GM18870 (cell line): ENCODE measurements around the gene CMTM3.
"Not testable (repeated sequence)": the region's sequence is repeated elsewhere in the genome, so short reads cannot be mapped to it uniquely, and the experiment has no call there.

Experiments used
- ATAC-seq: cut with Tn5 transposase; IDR thresholded peaks from one replicate; pipeline ENCODE4 v1.9.1; 2021; ENCODE audit warnings: moderate library complexity; ENCODE audit not compliant: unreplicated experiment

CMTM3 gene

DNA sequence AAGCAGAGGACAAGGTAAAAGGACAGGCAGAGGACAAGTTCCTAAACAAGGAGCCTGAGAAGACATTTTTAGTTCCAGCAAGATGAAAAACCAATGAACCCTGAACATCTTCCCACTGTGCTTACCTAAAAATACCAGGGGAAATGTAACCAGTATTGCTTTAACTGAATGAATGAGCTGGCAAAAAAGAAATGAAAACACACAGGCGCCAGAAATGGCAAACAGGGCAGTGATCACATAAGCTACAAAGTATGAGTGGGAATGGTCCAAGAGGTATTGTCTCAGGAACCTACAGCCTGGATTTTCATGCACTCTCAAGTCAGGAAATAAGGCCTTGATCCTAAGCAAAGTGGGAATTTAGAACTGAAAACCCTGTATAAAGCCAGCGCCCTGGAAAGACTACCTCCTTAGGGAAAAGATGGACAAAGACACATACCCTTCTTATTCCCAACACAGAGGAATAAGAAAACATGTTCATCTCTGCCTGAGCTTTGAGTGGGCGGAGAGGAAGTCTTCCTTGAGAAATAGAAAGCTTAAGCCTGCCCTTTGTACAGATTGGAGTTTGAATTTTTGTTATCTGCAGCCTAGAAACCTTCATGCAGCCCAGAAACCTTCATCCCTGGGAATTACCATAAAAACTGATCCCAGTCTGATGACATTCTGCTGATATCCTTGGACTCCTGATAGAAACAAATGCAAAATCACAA is 23.1 kb upstream of the CMTM3 start:
- ATAC-seq = no peak

DNA sequence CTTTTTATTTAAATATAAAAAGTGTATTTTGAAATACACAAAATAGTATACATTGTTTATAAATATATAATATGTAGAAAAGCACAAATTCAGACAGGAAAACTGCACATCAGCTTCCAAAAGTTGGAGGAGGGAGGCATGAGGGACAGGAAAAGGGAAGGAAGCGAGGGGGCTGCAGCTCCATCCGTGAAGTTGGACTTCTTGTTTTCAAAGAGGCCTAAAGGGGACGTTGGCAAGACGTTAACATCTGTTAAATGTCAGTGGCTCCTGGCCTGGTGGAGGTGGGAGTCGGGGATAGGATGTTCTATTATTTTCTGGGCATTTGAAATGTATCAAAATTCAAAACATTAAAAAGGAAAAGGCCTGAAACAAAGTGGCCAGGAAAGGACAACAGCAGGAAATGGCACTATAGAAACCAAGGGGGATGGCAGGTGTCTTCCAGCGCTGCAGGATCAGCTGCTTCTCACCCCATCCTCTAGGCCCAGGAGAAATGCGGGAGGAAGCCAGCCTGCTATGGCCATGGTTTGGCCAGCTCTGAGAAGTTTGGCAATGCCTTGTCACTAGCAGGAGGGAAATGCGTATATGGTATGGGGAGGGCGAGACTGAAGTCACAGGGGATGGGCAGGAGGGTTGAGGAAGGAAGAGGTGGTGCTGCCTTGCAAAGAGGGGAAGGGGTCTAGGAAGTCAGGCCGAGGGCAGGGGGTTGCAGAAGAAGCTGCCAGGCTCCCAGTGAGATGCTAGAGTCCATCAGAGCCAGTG is 18.8 kb upstream of the CMTM3 start:
- ATAC-seq = no peak

DNA sequence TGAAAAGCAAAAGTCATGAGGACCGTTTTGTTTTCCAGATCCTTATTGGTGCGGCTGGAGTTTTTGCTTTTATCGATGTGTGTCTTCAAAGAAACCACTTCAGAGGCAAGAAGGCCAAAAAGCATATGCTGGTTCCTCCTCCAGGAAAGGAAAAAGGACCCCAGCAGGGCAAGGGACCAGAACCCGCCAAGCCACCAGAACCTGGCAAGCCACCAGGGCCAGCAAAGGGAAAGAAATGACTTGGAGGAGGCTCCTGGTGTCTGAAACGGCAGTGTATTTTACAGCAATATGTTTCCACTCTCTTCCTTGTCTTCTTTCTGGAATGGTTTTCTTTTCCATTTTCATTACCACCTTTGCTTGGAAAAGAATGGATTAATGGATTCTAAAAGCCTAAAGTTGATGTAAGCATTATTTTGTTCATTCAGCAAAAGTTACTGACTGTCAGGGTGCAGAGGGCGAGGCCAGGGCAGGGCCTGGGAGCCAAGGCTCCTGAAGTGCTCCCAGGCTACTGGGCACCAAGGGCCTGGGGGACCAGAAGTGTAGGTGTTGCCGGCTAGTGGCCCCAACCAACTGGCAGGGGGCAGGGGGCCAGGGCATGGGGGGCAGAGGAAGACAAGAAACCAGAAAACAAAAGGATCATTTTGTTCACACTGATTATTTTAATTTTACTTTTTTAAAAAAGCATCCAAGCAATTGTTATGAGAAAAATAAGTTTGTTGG is 16.5 kb upstream of the CMTM3 start:
- ATAC-seq = no peak

DNA sequence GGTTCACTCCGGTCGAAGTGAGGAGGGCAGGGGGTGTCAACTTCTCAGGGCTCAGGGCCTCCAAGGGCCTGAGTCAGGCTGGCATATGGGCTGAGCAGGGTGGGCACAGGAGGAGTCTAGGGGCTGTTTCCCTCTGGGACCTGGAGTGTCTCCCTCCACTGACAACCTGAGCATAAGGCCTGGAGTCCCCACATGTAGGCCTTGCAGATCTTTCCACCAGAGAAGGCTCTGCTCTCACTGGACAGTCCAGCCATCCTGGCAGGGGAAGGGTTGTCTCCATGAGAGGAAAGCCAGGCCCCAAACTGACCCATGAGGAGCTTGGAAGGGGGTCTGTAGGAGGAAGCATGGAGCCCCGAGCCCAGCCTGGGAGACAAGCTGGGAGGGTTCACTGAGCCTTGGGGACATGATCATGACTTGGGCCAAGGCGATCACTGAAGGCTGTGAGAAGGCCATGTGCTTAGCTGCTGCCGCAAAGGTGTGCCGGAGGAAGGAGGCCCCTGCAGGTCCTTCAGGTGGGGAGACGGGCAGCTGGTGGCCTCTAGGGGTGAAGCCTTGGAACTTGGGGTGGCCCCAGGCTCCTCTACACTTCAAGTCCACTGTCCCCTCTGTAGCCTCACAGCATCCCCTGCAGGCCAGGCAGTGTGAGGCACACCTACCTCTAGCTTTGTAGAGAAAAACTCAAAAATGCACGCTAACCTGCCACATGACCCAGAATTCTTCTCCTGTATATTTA is 15.4 kb upstream of the CMTM3 start:
- no peak for ATAC-seq

DNA sequence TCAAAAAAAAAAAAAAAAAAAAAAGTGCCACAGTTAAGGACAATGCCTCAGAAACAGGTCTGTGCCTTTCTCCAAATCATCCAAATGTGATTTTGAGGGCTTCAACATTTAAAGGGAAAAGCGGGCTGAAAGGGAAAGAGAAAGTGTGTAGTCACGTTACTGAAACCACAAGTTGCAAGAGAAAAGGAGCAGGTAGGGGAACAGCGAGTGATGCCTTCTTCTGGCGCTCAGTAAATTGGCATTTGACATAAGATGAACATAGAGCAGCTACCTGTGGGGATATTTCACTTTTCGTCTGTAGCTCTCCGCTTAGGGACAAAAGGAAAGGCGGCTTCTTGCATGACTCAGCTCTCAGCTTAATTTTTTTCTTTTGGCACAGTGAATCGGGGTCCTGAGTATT is 14.2 kb upstream of the CMTM3 start:
- ATAC-seq = peak; percentile 45

DNA sequence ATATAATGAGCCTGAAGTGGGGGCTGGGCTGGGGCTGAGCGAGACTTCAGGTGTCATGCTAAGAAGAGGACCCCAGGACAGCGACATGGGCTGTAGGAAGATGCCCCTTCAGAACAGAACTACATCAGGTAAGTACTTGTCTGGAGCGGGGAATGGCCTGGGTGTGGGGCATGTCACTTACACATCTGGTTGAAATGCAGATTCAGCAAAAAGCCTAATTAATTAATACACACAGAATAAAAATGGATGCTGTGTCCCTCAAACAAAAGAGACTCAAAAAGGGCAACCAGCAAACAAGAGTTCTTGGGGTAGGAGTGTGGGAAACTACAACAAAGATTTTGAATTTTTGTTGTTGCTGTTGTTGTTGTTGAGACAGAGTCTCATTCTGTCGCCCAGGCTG is 13.5 kb upstream of the CMTM3 start:
- no peak for ATAC-seq

DNA sequence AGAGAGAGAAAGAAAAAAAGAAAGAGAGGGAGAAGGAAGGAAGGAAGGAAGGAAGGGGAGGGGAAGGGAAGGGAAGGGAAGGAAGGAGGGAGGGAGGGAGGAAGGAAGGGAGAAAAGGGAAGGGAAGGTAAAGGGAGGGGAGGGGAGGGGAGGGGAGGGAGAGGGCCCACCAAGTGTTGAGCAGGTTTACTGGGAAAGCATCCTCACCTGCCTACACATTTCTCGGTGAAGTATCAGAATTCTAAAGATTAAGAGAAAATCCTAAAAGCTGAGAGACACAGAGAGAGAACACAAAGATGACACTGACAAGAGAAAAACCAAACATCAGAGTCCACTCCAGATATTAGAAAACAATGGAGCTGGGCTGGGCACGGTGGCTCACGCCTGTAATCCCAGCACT is 12.3 kb upstream of the CMTM3 start:
- ATAC-seq = no peak

DNA sequence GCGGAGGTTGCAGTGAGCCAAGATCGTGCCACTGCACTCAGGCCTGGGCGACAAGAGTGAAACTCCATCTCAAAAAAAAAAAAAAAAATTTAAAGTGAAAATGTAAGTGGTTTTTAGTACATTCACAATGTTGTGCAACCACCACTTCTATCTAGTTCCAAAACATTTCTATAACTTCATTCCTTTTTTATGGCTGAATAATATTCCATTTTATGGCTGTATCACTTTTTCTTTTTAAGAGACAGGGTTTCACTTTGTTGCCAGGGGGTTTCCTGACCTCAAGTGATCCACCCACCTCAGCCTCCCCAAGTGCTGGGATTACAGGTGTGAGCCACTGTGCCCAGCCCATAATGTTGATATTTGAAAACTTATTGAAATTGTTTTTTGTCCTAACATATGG is 11.7 kb upstream of the CMTM3 start:
- no peak for ATAC-seq

DNA sequence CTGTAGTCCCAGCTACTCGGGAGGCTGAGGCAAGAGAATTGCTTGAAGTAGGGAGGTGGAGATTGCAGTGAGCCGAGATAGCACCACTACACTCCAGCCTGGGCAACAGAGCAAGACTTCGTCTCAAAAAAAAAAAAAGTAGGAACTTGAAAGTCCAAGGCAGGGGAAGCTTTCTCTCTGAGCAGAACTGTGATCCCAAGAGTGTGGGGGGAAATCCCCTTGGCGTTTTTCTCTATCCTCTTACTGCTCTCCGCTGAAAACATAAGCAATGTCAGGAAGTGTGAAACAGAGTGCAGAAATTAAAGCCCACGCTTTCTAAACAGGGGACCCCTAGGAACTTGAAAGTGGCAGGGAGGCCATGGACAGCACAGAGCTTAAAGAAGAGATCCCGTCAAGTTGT is 9.8 kb upstream of the CMTM3 start:
- ATAC-seq = no peak

DNA sequence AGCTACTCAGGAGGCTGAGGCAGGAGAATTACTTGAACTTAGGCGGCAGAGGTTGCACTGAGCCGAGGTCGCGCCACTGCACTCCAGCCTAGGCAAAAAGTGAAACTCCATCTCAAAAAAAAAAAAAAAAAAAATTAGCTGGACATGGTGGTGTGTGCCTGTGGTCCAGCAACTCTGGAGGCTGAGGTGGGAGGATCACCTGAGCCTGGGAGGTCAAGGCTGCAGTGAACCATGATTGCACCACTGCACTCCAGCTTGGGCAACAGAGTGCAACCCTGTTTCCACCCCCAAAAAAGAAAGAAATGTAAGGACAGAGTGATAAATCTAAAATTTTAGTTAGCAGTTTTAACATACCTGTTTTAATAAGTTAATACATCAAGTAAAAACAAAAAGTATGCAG is 7.9 kb upstream of the CMTM3 start:
- ATAC-seq = not testable (repeated sequence)

DNA sequence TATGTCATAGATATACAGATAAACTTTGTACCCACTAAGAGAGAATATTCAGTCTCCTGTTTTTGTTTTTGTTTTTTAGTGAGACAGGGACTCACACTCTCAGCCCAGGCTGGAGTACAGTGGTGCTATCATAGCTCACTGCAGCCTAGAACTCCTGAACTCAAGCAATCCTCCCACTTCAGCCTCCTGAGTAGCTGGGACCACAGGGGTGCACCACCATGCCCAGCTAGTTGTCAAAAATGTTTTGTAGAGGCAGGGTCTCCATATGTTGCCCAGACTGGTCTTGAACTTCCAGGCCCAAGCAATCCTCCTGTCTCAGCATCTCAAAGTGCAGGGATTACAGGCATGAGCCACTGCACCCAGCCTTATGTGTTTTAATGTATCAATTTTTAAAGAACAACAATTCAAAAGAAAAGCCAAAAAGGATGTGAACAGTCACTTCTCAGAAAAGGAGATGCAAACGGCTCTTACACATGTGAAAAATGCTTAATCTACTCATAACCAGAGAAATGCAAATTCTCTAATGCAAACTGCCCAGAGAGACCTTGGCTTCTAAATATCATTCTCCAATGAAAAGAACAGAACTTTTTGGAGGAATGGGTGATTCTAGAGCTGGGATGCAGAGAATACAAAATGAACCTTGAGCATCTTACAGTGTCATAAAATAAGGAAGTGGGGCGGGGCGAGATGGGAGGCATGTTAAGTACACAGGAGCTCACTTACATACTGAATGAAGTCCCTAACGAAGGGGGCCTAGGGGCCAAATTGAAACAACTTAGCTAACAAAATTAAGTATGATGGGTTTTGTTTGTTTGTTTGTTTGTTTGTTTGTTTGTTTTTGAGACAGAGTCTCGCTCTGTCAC is 7.3 kb upstream of the CMTM3 start:
- ATAC-seq = no peak

DNA sequence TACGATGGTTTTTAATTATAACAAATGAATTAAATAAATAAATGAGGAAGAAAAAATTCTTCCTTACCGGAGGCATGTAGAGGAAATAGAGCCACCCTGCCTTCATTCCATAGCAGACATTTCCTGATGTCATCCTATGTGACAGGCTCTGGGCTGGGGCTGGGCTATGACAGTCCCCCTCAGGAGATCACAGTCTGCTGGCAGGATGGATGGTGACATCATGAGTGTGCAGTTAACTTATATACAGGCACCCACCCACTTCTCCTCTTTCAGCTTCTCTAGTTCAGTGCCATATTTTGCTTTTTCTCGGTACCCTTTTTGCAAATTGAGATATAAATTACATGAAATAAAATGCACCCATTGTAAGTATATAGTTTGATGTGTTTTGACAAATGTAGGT is 6.4 kb upstream of the CMTM3 start:
- ATAC-seq = no peak

DNA sequence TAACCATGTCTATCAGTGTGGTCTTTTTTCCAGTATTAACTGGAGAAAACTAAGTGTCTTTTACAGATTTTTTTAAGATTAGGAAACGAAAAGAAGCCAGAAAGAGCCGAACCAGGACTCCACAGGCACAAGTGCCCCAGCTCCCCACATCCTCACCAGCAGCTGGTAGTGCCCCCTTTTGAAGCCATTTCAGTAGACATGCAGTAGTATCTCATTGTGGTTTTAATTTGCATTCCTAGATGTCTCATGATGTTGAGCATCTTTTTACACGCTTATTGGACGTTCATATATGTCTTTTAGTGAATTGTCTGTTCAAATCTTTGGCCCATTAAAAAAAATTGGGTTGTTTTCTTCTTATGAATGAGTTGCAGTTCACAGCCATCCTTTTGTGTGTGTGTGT is 4.8 kb upstream of the CMTM3 start:
- ATAC-seq = no peak

DNA sequence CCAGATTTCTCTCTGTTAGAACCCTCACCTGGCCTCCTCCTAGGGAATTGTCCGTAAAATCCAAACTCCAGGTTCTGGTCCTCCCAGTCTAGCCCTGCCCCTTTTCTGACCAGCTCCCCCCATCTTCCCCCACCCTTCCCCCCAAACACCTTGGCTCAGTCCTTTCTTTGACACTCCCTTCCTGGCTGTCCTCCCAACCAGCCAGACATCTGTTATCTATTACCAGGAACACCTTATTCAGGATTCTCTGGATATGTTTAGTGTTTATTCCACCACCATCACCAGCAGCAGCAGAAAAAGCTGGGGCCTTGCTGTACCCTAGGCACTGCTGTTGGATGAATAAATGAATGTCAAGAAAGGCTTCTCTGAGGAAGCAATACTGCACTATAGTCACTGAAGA is 4.0 kb upstream of the CMTM3 start:
- ATAC-seq = no peak

DNA sequence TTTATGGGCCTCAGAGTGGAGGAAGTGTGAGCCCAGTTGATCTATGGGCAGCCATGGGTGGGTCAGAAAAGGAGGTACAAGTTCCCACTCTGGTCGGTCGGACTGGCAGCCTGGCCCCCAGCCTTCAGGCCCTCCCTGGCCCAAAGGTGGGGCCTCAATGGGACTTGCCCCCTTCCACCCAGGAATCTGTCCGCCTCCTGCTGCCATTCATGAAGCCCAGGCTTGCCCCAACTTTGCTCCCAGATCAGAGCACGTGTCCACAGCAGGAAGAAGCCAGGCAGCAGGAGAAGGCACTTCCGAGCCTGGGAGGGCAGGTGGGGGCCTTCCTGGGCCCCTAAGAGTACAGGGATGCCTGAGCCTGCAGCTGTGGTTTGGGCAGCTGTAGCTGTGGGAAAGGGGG is 3.0 kb upstream of the CMTM3 start:
- no peak for ATAC-seq

DNA sequence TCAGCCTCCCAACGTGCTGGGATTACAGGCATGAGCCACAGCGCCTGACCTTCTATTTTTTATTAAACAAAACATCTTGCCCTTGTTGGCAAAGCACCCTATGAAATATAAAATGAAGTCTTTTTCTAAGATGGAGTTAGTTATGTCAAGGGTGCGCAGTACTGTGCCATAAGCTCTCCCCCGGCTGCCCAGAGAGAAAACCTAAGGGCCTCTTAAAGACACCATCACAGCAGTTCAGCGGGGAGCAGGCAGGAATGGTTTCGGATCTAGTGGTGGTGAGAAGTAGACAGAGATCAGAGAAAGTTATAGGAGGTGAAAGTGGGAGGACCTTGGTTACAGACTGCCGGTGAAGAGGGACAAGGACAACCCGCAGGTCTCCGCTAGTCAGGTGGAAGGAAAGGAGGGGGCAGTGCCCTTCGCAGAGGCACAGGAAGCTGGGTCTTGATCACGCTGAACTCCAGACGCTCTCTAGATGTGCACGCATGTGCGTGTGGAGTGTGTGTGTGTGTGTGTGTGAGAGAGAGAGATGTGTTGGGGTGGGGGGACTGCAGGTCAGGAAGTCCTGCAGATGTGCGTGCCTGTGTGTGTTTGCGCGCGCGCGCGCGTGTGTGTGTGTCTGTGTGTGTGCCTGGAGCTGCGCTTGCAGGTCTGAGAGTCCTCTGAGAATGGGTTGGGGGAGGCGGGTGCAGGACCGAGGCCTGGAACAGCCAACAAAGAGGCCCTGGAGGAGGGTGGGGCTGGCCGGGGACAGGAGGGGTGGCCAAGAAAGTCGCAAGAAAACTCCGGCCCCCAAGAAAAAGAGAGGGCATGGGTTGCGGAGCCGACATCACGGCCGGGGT is 748 bp upstream of the CMTM3 start:
- ATAC-seq = no peak

DNA sequence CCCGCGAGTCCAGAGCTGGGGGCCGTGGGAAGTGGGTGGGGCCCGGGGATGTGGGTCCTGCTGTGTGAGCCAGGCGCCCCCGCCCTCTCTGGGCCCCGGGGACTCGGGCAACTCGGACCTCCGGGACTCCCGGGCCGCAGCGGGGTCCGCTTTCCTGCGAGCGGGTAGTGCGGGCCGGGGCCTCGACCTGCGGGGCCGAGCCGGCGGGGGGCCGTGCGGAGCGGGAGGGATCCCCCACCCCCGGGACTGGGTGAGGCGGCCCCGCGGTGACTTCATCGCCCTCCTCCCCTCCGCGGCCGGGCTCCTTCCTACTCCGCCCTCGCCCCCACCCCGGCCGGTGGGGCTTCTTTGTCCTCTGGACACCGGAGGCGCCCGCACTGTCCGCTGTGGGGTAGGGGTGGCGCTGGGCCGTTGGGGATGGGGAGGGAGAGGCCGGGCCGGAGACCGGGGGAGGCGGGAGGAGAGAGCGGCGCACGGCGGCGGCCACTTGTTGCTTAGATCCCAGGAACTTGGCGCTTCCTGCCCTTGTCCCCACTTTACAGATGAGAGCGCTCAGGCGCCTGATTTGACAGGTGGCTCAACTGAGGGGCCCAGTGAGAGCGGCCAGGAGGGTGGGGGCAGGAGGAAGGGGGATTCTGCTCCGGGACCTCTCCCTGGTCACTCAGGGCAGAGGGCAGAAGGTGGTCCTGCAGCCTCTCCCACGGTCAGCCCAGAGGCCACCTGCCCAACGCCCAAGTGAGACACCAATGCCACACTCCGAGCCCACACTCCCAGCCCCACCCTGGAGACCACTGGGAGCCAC is 874 bp downstream of the CMTM3 start:
- ATAC-seq = no peak

DNA sequence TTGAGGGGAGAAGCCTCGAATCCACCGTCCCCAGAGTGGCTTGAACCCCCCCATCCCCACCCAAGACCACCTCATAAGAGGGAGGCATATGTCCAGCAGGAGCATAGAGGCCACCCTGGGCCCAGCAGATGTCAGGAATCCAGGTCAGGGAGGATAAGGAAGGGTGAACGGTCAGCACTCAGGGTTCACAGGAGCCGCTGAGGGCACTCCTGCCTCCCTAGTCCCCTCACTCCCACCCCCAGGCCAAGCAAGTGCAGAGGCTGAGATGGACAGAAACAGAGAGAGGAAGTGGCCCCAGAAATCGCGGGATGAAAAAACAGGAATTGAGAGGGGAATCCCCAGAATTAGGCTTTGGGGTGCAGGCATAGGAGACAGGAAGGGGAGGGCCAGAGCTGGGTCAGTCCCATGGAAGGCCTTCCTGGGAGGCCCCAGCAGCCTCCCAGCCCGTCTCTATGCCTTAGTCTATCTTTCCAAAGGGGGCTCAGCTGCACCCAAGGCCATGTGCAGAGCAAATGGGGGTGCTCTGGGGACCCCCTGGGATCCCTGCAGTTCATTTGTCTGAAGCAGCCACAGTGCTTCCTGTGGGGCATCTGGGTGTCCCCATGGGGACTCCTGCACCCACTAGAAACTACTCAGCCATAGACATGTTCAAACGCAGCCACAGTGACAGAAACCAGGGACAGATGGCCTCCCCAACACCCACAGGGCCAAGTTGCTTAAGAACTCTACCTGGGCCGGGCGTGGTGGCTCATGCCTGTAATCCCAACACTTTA is 1.7 kb downstream of the CMTM3 start:
- peak; percentile 57 for ATAC-seq
